ENCODE results near the gene ARHGEF25. TPM values are rescaled to one million over a fixed set of nuclear protein-coding genes. Genes with fewer than 3 reads are reported as not detected.
A peak's percentile ranks its signal among the peaks of the same experiment; 100 is the strongest.
"Not testable (repeated sequence)": the region's sequence is repeated elsewhere in the genome, so short reads cannot be mapped to it uniquely, and the experiment has no call there.

ARHGEF25 gene
- 6.2 and 13.2 TPM in 2 replicates for total RNA-seq (2014; rRNA removed; shearing (Covaris generic))

DNA sequence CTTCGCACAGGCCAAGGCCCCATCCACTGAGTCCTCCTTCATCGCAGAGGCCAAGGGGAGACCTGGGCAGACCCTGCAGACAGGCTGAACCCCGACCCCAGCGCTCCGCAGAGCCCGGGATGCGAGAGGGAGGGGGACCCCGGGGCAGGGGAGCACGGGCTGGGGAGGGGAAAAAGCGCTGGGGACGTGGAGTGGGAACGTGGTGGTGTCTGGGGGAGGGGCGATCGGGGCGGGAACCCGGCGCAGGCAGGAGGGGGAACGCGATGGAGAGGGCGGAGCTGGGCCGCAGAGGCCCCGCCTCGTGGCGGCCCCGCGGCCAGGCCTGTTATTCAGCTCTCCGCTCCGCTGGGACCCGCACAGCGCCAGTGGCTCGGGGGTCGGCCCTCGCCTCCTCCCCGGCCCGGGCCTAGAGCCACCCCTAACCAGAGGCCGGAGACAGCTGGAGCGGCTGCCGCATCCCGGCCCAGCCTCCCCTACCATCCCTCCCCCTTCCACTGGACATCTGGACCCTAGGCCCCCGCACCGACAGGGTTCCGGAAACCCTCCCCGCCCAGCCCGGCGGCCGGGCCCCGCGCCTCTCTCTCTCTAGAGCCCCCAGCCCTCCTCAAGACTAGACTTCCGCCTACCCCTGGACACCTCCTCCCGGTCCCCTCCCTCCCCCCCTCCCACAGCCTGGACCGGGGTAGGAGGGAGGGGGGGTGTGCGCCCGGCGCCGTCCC, at the start of gene ARHGEF25:
ARHGEF25 (plus strand) TSS at position 328 of the 719 bp plus-strand sequence. CDS start 460 bp downstream, outside the sequence.
- peak; percentile 39 for DNase-seq (ENCODE audit: low read depth)

GRCh38 chr12:57563358-57563757, 47.9 kb upstream of the ARHGEF25 start:
- DNase-seq (ENCODE audit: low read depth), result no peak

- no peak for DNase-seq (ENCODE audit: low read depth)
These were observed 47.0 kb upstream of the ARHGEF25 start for GRCh38 chr12:57564178-57564740.

- no peak for DNase-seq (ENCODE audit: low read depth)
These were observed 42.4 kb upstream of the ARHGEF25 start for GRCh38 chr12:57568838-57569237.

DNA sequence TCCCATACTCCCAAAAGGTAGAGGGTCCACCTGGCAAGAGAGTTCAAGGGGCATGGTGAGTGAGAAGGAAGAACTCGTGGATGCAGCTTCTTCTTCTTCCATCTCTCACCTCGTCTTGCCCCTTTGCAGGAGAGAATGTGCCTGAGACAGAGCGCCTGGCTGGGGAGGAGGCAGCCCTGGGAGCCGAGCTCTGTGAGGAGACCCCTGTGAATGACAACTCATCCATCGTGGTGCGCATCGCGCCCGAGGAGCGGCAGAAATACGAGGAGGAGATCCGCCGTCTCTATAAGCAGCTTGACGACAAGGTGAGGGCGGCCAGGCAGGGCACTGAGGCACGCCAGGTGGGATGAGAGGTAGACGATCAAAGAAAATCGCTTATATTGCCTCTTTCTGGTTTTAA, 41.4 kb upstream of the ARHGEF25 start:
- DNase-seq (ENCODE audit: low read depth), result no peak

GRCh38 chr12:57570438-57570837, 40.8 kb upstream of the ARHGEF25 start:
- DNase-seq (ENCODE audit: low read depth), result not testable (repeated sequence)

DNA sequence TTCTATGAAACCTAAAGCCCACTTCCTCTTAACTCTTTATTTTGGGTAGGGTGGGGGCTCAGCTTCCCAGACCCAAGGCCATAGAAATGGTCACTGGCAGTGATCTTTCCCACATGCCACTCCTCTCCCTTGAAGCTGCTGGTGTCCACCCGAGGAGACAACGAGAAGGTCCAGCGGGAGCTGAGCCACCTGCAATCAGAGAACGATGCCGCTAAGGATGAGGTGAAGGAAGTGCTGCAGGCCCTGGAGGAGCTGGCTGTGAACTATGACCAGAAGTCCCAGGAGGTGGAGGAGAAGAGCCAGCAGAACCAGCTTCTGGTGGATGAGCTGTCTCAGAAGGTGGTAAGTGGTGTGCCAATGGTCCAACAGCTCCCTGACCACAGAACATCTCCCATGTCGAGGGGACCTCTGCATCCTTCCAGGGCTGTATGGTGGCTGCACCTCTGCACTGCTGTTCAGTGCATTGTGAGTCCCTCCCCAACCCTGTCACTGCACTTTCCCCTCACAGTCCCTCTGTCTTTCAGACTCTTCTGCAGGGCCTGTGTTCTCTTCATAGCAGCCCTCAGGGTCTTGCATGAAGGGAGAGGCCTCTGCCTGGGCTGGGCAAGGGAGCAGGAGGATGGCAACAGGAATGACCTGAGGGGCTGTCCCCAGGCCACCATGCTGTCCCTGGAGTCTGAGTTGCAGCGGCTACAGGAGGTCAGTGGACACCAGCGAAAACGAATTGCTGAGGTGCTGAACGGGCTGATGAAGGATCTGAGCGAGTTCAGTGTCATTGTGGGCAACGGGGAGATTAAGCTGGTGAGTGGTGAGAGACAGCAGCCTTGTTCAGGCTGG, 39.1 kb upstream of the ARHGEF25 start:
- no peak for DNase-seq (ENCODE audit: low read depth)

GRCh38 chr12:57574795-57575194, 36.4 kb upstream of the ARHGEF25 start:
- DNase-seq (ENCODE audit: low read depth), result no peak

DNA sequence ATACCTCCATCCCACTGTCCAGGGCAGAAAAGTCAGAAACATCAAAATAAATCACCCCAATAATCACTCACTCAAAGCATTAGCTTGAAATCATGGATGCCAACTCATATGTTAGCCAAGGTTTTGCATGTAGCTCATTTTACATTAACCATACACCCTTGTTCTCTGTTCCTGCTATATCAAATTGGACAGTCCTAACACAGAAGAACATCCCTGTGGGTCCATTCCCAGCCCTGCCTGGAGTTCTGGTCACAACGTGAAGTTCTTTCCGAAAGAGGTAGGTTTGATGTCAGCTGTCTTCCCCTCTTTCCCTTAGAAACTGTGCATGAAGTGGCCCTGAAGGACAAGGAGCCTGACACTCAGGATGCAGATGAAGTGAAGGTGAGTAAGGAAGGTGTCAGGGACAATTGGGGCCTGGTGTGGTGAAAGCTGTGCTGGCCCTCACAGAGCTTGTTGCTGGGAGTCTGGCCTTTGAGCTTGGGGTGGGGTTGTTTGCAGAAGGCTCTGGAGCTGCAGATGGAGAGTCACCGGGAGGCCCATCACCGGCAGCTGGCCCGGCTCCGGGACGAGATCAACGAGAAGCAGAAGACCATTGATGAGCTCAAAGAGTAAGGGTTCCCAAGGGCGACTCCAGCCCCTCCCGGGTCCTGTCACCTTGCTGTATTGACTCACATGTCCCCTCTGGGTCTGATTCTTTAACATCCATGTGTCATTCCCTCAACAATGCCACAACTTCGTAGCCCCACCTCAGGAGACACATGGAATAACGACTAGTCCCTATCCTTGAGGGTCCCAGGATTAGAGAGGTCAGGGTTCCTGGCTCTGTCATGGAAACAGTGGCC, 35.2 kb upstream of the ARHGEF25 start:
- no peak for DNase-seq (ENCODE audit: low read depth)

DNA sequence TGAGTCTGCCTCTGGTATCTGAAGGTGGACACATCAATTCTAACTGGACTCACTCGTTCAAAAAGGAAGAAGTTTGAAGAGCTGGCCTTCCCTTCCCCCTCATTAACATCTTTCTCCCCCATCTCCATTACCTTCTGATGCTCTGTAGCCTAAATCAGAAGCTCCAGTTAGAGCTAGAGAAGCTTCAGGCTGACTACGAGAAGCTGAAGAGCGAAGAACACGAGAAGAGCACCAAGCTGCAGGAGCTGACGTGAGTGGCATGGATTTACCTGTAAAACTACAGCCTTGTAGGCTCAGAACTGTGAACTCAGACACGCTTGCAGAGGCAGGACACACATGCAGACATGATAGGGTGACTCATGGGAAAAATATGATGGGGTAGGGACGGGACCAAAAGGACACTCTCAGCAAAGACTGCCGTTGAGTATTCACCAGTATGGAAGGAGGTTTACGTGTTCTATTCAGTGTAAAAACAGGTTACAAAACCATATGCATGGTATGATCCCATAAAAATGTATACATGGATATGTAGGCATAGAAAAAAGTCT, 34.5 kb upstream of the ARHGEF25 start:
- peak; percentile 34 for DNase-seq (ENCODE audit: low read depth)

- DNase-seq (ENCODE audit: low read depth), result no peak
These were observed 33.1 kb upstream of the ARHGEF25 start for GRCh38 chr12:57577981-57578758.

GRCh38 chr12:57579011-57579410, 32.2 kb upstream of the ARHGEF25 start:
- DNase-seq (ENCODE audit: low read depth), result no peak

DNA sequence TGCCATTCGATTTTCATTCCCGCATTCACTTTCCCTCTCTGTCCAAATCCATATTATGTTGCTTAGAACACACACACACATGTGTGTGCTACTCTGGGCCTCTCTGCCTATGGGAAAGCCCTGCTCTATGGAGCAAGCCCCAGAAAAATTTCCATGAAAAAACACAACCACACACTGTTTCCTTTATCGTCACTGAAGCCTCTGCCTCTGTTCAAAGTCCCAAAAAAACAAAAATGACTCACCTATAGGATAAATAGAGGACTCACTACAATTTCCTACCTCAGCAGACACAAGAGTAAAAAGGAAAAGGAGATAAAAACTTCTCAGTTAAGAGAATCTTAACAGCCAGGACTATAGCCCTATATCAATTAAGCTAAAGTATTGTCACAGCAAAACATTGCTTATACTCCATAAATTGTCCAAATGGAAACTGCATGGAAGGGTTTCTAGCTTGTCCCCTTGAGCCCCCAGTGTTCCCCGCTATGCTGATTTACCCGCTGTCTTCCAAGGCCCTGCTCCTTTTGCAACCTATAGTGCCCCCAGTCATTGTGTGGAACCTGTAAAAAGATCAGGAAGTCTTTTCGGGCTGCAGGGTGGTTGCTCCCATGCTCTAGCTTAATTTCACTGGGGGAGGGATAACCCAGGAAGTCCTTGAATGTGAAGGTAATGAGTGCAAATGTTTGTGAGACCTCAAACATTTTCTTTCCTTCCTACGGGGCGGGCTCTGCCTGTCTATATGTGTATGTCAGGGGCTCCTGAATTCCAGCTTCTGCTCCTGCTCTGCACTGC, 31.4 kb upstream of the ARHGEF25 start:
- DNase-seq (ENCODE audit: low read depth), result no peak

DNA sequence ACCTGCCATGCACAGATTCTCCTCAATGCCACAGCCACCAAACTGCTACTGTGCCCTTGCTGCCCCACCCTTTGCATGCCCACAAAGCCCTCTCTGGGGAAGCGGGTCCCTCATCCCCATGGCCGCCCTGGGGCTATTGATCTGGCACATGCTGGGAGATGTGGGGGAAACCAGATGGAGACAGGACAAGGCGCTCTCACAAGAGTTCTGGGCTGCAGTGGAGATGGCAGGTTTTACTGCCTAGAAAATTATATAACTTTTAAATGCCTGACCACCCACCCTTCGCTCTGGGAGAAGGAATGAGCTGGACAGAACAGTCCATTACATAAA, 30.8 kb upstream of the ARHGEF25 start:
- no peak for DNase-seq (ENCODE audit: low read depth)

- DNase-seq (ENCODE audit: low read depth), result no peak
These were observed 29.4 kb upstream of the ARHGEF25 start for GRCh38 chr12:57581802-57582201.

- DNase-seq (ENCODE audit: low read depth), result no peak
These were observed 28.8 kb upstream of the ARHGEF25 start for GRCh38 chr12:57582440-57582839.

DNA sequence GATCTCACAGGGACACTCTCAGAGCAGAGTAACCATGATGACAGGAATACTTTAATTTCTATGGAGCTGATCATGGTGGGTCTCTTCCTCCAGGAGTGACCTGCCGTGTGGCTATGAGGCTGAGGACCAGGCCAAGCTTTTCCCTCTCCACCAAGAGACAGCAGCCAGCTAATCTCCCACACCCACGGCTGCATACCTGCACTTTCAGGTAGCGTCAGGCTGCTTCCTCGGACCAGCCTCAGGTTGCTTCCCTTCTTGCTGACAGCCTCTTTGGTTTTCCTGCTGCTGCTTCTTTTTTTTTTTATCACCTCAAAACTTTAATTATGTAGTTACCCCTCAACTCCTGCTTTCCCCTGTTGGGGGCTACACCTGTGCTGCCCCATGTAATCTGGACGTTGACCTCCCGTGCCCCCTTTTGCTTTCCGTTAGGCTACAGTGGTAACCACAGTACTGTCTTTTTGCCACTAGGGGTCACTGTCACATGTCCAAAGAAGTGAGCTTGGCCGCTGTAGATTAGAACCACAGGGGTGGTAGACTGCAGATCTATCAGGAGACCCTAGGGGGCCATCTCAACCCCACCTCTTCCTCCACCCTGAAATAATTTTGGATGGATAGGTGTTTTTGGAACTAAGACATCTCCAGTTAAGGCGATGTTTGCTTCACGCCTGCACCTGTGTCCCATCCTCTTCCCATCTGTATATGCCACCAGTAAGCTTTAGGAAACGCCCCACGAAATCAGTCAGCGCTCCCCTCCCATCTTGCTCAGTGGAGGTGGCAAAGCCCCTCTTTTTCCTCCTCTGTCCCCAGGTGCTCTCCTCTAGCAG, 28.0 kb upstream of the ARHGEF25 start:
- peak; percentile 72 for DNase-seq (ENCODE audit: low read depth)

DNA sequence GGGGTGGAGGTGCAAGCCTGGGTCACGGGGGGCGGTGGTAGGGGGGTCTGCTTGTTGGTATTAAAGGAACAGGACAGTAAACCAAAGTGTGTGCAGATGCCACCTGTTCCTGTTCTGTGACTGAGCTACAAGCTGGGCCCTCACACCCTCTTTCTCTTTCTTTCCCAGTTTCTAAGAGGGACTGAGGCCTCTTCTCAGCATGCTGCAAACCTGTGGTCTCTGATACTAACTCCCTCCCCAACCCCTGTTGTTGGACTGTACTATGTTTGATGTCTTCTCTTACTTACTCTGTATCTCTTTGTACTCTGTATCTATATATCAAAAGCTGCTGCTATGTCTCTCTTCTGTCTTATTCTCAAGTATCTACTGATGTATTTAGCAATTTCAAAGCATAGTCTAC, 27.2 kb upstream of the ARHGEF25 start:
- DNase-seq (ENCODE audit: low read depth), result no peak

GRCh38 chr12:57584690-57585089, 26.5 kb upstream of the ARHGEF25 start:
- no peak for DNase-seq (ENCODE audit: low read depth)

Data from M059J (cell line).